Adrenal gland (tissue), 12 donors: ENCODE data around the gene RNASEH1. TPM values are rescaled to one million over a fixed set of nuclear protein-coding genes. Genes with fewer than 3 reads are reported as not detected.
A peak's percentile ranks its signal among the peaks of the same experiment; 100 is the strongest.

Experiments used
- DNase-seq, 7 donors: peaks; one replicate each; pipeline ENCODE4 v3.0.0-alpha.2; 2019 to 2020
- H3K27ac ChIP-seq, 5 donors: fragments of 200-600 bp; sonication (generic) in 4 of 5; 1 replicate in 3 of 5; 2 replicates in 2 of 5; pipeline versions ENCODE4 v1.5.1 to v1.8.0; 2016 to 2020; ENCODE audit warnings: mild to moderate bottlenecking in 1 of 5
- H3K27me3 ChIP-seq: fragments of 200-600 bp; 2 replicates; pipeline ENCODE4 v1.8.0; 2021
- H3K36me3 ChIP-seq, 2 donors: fragments of 200-600 bp; replicated peaks in 1 of 2; 1 replicate in 1 of 2; 2 replicates in 1 of 2; pipeline versions ENCODE4 v1.5.1 to v1.8.0; 2018 to 2022
- H3K4me1 ChIP-seq, 2 donors: fragments of 200-600 bp; replicated peaks in 1 of 2; 1 replicate in 1 of 2; 2 replicates in 1 of 2; pipeline versions ENCODE4 v1.5.1 to v1.8.0; 2018 to 2021
- H3K4me3 ChIP-seq, 4 donors: fragments of 200-600 bp; sonication (generic) in 3 of 4; one replicate each; pipeline ENCODE4 v1.5.1; 2016 to 2018
- H3K9me3 ChIP-seq, 3 donors: fragments of 200-600 bp; sonication (generic) in 1 of 3; replicated peaks in 1 of 3; 1 replicate in 2 of 3; 2 replicates in 1 of 3; pipeline versions ENCODE4 v1.5.1 to v1.8.0; 2016 to 2021
- CTCF ChIP-seq, 6 experiments: fragments of 450-650 bp in 4 of 6; fragments of 200-600 bp in 2 of 6; sonication (generic) in 1 of 6; IDR thresholded peaks; 1 replicate in 5 of 6; 2 replicates in 1 of 6; pipeline versions ENCODE4 v1.5.1 to v1.8.0; 2016 to 2021; ENCODE audit warnings: antibody characterized with exemption in 6 of 6, mild to moderate bottlenecking in 2 of 6, moderate library complexity in 1 of 6
- POLR2A ChIP-seq, 2 donors: fragments of 450-650 bp; IDR thresholded peaks; one replicate each; pipeline ENCODE4 v1.6.1; 2017; ENCODE audit warnings: antibody characterized with exemption in 2 of 2, mild to moderate bottlenecking in 2 of 2, moderate library complexity in 1 of 2
- WGBS, 4 donors: extraction: QIAGEN DNeasy Blood & Tissue Kit in 2 of 4; methylation state at CpG; one replicate each; pipeline versions ENCODE4 v1.1.5 to v1.1.7; 2013 to 2017; 5-methylcytosine and 5-hydroxymethylcytosine counted together
- intact Hi-C, 2 donors: fragments of 100-400 bp; cut with DNase I; formaldehyde crosslinking; loops; one replicate each; pipeline versions ENCODE4 v1.14.1 to v1.15.0; 2022 to 2023
- polyA plus RNA-seq, 3 donors: library from polyadenylated mRNA; stranded (reverse); fragments of 200-250 nt in 2 of 3; fragments of 350-450 nt in 1 of 3; fragmentation: Illumina TruSeq in 1 of 3; extraction: RNeasy Lipid Tissue Mini Kit (QIAGEN cat#74804) in 1 of 3; gene quantifications; one replicate each; pipeline ENCODE4 v1.2.3, GENCODE V29; 2013 to 2014
- total RNA-seq, 9 donors: library from RNA; depleted of rRNA in 4 of 9; stranded (reverse); fragments of >200 nt in 4 of 9; fragments of 120-200 nt in 1 of 9; fragmentation: NEBNext Ultra II Directional in 1 of 9; extraction: Animal tissue kit (Norgen Biotek cat#: 25700) in 1 of 9; gene quantifications; one replicate each; pipeline versions ENCODE4 v1.1.0 to v1.2.4, GENCODE V29; 2013 to 2023
- donor health status: healthy with polysubstance abuse.
- donor health status: Bipolar disorder and iron deficiency.
- donor health status: DM: yes; HTN: yes; CAD: no.
- donor health status: DM: no; HTN: no; CAD: no.
- donor health status: DM: no; HTN: no; CAD: no.
- donor health status: DM: yes; HTN: yes; CAD: no.

The RNASEH1 gene
- total and polyA plus RNA-seq, 12 donors, result 4.5 to 27.6 (median 17.5) TPM

GRCh38 chr2:3585261-3586109 is 27.4 kb upstream of the RNASEH1 start:
- DNase-seq, result peak; percentile 37 to 86 (median 48)
- peaks cover 0 to 9% of the 10 kb centered on the region in 2 donors for H3K4me1 ChIP-seq
- H3K36me3 ChIP-seq, result peaks cover 0 to 16% of the 10 kb centered on the region in 2 donors
- WGBS, 4 donors, result 60 to 73% (median 67%) methylated on average over 16 to 29 of the region's 29 CpGs
- intact Hi-C loops, result no loop called here
- H3K4me3 ChIP-seq, result peak overlapping the region in 1 of 4 donors; percentile 23
- no peaks in the 10 kb centered on the region for H3K27me3 ChIP-seq
- no peaks in the 10 kb centered on the region for H3K9me3 ChIP-seq
- no peak for TF ChIP-seq POLR2A (IDR thresholded peaks at IDR 0.05)
- no peak for TF ChIP-seq CTCF (IDR thresholded peaks at IDR 0.05)
- peak overlapping the region in 3 of 5 donors; percentile 9 to 84 (median 70) for H3K27ac ChIP-seq

- WGBS, 4 donors, result 41 to 81% (median 64%) methylated on average over 4 of the region's 4 CpGs
- Histone ChIP-seq H3K27me3 (no peaks in the 10 kb centered on the region), H3K9me3 (no peaks in the 10 kb centered on the region), H3K4me3 (no peak overlapping the region), H3K27ac (peak overlapping the region in 3 of 5 donors; percentile 9 to 84 (median 70)), H3K36me3 (peaks cover 0 to 23% of the 10 kb centered on the region in 2 donors), H3K4me1 (peaks cover 0 to 9% of the 10 kb centered on the region in 2 donors)
- peak in 1 of 7 donors; percentile 15 for DNase-seq
- no peak for TF ChIP-seq POLR2A (IDR thresholded peaks at IDR 0.05)
- TF ChIP-seq CTCF (IDR thresholded peaks at IDR 0.05), result no peak
- intact Hi-C loops, result no loop called here
These were observed 26.6 kb upstream of the RNASEH1 start for GRCh38 chr2:3584608-3585260.

DNA sequence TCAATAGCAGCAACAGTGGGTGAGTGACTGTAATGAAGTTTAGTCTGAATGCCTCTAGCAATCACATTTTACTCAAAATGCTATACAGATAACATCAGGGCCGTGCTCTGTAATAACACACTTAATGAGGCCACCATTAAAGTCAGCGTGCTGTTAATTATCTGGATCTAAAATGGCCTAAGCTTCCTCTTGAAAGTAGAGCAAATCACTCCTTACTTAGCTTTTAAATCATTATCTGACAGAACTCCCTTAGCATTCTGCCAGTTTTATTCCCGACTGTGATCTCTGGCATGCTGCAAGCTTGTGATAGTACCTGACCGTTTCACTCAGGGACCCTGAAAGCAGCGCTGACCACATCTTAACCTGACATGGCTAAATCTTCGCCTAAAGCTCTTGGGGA is 25.9 kb upstream of the RNASEH1 start:
- Histone ChIP-seq H3K4me1 (peaks cover 0 to 13% of the 10 kb centered on the region in 2 donors), H3K9me3 (no peaks in the 10 kb centered on the region), H3K36me3 (peaks cover 0 to 30% of the 10 kb centered on the region in 2 donors), H3K4me3 (no peak overlapping the region), H3K27me3 (no peaks in the 10 kb centered on the region), H3K27ac (peak overlapping the region in 2 of 5 donors; percentile 57 to 70)
- intact Hi-C loops, result no loop called here
- DNase-seq, result no peak
- no peak for TF ChIP-seq POLR2A (IDR thresholded peaks at IDR 0.05)
- TF ChIP-seq CTCF (IDR thresholded peaks at IDR 0.05), result no peak
- WGBS, 4 donors, result 65 to 76% (median 70%) methylated on average over 5 to 6 of the region's 6 CpGs
